GM21717 (cell line): ENCODE measurements around the gene FXYD4.
A peak's percentile ranks its signal among the peaks of the same experiment; 100 is the strongest.
"Not testable (repeated sequence)": the region's sequence is repeated elsewhere in the genome, so short reads cannot be mapped to it uniquely, and the experiment has no call there.

Experiments used
- ATAC-seq: cut with Tn5 transposase; IDR thresholded peaks from one replicate; pipeline ENCODE4 v1.9.1; 2021; ENCODE audit warnings: mild to moderate bottlenecking, moderate library complexity; ENCODE audit not compliant: unreplicated experiment

The FXYD4 gene

DNA sequence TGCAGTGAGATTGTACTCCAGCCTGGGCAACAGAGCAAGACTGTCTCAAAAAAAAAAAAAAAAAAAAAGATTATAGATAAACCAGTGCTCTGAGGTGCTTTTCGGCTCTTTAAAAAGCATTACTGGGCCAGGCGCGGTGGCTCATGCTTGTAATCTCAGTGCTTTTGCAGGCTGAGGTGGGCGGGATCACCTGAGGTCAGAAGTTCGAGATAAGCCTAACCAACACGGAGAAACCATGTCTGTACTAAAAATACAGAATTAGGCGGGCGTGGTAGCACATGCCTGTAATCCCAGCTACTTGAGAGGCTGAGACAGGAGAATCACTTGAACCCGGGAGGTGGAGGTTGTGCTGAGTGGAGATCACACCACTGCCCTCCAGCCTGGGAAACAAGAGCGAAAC is 44.1 kb downstream of the FXYD4 start:
- no peak for ATAC-seq

DNA sequence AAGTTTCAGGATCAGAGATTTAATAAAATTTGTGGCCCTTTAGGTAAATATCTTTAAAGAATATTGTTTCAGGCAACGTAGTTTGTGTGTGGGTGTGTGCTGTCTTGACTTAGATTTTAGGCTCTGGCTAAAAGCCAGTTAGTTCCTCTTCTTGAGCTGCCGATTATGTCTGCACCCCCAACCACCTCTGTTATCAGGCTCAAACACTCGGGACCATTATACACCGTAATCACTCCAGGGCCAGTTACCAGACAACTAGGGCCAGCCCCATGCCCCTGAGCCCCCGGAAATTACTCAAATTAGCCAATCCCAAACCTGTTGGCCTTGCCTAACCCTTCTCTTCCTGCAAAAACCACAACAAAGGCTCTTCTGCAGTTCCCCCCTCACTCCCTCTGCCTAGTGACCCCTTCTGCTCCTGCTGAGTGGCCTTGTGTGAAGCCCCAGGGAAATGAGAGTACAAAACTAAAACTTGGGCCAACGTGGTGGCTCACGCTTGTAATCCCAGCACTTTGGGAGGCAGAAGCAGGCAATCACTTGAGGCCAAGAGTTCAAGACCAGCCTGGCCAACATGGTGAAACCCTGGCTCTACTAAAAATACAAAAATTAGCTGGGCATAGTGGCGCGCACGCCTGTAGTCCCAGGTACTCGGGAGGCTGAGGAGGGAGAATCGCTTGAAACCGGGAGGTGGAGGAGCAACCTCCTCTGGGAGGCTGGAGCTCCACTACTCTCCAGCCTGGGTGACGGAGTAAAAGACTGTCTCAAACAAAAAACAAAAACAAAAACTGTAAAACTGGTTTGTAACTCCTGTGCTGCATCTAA is 46.7 kb downstream of the FXYD4 start:
- no peak for ATAC-seq

DNA sequence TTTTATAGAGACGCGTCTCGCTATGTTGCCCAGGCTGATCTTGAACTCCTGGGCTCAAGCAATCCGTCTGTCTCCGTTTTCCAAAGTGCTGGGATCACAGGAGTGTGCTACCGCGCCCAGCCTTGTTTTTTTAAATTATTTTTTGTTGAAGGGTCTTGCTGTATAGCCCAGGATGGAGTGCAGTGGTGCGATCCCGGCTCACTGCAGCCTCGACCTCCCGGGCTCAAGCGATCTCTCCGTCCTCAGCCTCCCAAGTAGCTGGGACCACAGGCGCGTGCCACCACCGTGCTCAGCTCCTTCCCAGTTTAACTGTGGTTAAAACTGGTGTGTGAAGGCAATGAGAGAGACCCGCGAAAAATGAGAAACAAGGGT is 48.5 kb downstream of the FXYD4 start:
- ATAC-seq, result no peak

DNA sequence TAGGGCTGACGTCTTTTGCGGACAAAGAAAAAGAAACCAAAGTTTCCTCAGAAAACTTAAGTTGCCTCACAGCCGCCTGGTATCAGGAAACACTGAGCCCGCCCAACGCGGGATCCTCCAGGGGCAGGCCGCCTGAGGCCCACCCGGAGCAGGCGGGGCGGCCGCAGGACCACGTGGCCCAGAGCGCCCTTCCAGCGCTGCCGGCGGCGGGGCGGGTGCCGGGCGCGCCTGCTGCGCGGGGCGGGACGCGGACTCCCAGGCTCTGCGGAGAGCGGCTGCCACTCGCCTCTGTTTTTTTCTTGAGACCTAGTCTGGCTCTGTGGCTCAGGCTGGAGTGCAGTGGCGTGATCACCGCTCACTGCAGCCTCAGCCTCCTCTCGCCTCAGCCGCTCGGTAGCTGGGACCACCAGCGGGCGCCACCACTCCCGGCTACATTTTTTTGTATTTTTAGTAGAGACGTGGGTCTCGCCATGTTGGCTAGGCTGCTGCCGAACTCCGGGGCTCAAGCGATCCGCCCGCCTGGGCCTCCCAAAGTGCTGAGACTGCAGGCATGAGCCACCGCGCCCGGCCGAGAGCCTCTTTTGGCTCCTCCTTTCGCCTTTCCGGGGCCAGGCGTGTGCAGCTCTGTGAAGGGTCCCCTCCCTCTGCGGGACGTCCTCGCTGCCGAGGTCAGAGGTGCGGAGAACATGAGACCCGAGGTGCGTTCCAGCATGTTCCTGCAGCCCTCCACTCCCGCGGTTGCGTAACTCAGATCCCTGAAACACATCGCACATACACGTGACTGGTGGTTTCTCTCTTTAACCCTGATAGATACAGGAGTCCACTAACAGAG is 49.1 kb downstream of the FXYD4 start:
- peak; percentile 82 for ATAC-seq

DNA sequence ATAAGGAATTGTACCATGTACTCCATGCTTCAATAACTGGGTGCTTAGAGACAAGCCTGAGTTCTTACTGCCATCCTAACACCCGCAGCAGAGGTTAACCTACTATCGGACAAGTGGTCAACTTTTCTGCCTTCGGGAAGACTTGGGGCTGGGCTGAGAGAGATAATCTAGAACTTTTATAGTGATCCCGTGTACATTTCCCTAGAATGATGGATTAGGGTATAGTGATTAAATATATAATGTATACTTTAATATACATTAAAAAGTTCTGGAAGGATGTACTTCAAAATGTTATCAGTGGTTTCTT is 49.7 kb downstream of the FXYD4 start:
- ATAC-seq, result no peak

DNA sequence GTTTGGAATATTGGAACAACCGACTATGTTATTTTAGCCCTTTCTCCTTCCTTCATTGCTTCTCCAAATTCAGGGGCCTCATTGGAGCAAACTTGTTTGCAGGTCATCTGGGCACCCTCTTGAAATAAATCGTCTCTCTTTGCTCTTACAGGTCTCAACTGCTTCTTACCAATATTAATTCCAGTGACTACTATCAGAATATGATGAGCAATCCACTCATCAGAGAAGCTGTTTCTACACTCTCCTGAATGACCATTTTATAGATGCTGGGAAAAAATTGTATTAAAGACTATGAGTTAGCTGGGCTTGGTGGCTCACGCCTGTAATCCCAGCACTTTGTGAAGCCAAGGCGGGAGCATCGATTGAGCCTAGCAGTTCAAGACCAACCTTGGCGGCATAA is 50.1 kb downstream of the FXYD4 start:
- ATAC-seq, result no peak

DNA sequence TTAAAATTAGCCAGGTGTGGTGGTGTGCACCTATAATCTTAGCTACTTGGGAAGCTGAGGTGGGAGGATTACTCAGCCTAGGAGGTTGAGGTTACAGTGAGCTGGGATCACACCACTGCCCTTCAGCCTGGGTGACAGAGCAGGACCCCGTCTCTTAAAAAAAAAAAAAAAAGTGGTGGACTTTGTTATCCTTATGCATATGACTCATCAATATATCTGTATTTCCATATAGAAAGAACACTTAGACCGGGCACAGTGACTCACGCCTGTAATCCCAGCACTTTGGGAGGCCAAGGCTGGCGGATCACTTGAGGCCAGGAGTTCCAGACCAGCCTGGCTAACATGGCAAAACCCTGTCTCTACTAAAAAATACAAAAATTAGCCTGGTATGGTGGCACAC is 50.5 kb downstream of the FXYD4 start:
- ATAC-seq, result not testable (repeated sequence)

DNA sequence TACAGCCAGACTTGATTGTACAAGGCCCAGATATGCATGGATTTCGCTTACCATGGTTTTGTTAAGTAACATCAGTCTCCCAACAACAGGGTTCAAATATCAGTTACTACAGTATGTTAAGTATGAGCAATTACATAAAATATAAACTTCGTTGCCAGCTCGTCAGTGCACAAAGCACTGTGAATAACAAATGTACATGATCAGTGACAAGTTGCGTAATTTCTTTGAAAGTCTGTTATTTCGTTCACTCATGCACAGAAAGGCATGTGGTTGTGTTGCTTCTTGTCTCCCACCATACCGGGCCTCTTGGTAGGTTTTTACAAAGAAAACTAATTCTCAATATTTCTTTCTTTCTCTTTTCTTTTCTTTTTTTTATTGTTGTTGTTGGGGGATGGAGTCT is 53.0 kb downstream of the FXYD4 start:
- ATAC-seq, result no peak
